HG03432 (cell line): ENCODE results near the gene CSNK1E.
A peak's percentile ranks its signal among the peaks of the same experiment; 100 is the strongest.

Source experiments
- ATAC-seq: cut with Tn5 transposase; IDR thresholded peaks from one replicate; pipeline ENCODE4 v1.9.1; 2021; ENCODE audit warnings: mild to moderate bottlenecking, moderate library complexity; ENCODE audit not compliant: unreplicated experiment

Gene CSNK1E

GRCh38 chr22:38282397-38282796 is 34.8 kb downstream of the CSNK1E start:
- ATAC-seq, result no peak

- ATAC-seq, result no peak
These were observed 41.1 kb downstream of the CSNK1E start for GRCh38 chr22:38276166-38276565.

GRCh38 chr22:38273135-38273826 is 44.0 kb downstream of the CSNK1E start:
- no peak for ATAC-seq

- peak; percentile 80 for ATAC-seq
These were observed 44.7 kb downstream of the CSNK1E start, which contains the start of gene TMEM184B for GRCh38 chr22:38272373-38273134. TSS of gene TMEM184B (minus strand) at chr22:38273010. CDS start at chr22:38247961, 25,049 bp downstream.

GRCh38 chr22:38271927-38272372 is 45.3 kb downstream of the CSNK1E start:
- peak; percentile 6 for ATAC-seq

GRCh38 chr22:38271101-38271500 is 46.1 kb downstream of the CSNK1E start:
- no peak for ATAC-seq

GRCh38 chr22:38270091-38270992 is 46.9 kb downstream of the CSNK1E start:
- ATAC-seq, result no peak

GRCh38 chr22:38269466-38269865 is 47.8 kb downstream of the CSNK1E start:
- no peak for ATAC-seq

GRCh38 chr22:38267086-38267485 is 50.1 kb downstream of the CSNK1E start:
- ATAC-seq, result no peak

- no peak for ATAC-seq
These were observed 51.1 kb downstream of the CSNK1E start for GRCh38 chr22:38266120-38266519.

GRCh38 chr22:38264322-38264843 is 52.9 kb downstream of the CSNK1E start:
- no peak for ATAC-seq

- no peak for ATAC-seq
These were observed 55.0 kb downstream of the CSNK1E start for GRCh38 chr22:38262051-38262795.

GRCh38 chr22:38260761-38261681 is 56.2 kb downstream of the CSNK1E start:
- ATAC-seq, result no peak

- ATAC-seq, result no peak
These were observed 57.9 kb downstream of the CSNK1E start for GRCh38 chr22:38259370-38259769.

- no peak for ATAC-seq
These were observed 58.3 kb downstream of the CSNK1E start for GRCh38 chr22:38258895-38259294.

- no peak for ATAC-seq
These were observed 59.5 kb downstream of the CSNK1E start for GRCh38 chr22:38257650-38258250.

GRCh38 chr22:38257181-38257580 is 60.1 kb downstream of the CSNK1E start:
- no peak for ATAC-seq

GRCh38 chr22:38255697-38256096 is 61.5 kb downstream of the CSNK1E start:
- no peak for ATAC-seq

GRCh38 chr22:38251341-38251692 is 65.9 kb downstream of the CSNK1E start:
- ATAC-seq, result no peak
